SK-N-SH (cell line): ENCODE results near the gene PIGN. TPM values are rescaled to one million over a fixed set of nuclear protein-coding genes. Genes with fewer than 3 reads are reported as not detected.

Source experiments
- CTCF ChIA-PET: fragments of 300-600, 350-600 bp; formaldehyde crosslinking; extraction: SDS; loops from one replicate; lab custom pipeline; 2021; lab: Yijun Ruan, JAX
- POLR2A ChIA-PET: fragments of 350-600 bp; sonication (Branson Sonifier 250); formaldehyde crosslinking; extraction: SDS; loops from one replicate; lab custom pipeline; 2020; ENCODE audit warnings: antibody characterized with exemption, inconsistent platforms; lab: Yijun Ruan, JAX
- DNase-seq: peaks from one replicate; pipeline ENCODE4 v3.0.0; 2012
- H2AFZ ChIP-seq: fragments of 200-600 bp; sonication (generic); 2 replicates; pipeline ENCODE4 v1.8.1; 2016; ENCODE audit warnings: antibody characterized with exemption, mild to moderate bottlenecking, low read depth
- H3F3A ChIP-seq: fragments of 200-600 bp; sonication (generic); replicated peaks from 2 replicates; pipeline ENCODE3; 2016; ENCODE audit warnings: antibody characterized with exemption, mild to moderate bottlenecking; ENCODE audit not compliant: insufficient read depth
- H3K27ac ChIP-seq, 2 experiments: fragments of 200-500 bp in 1 of 2; fragments of 200-600 bp in 1 of 2; sonication (Bioruptor generic) in 1 of 2; sonication (generic), shearing (Covaris generic) in 1 of 2; 2 replicates each; pipeline versions ENCODE4 v1.5.1 to v1.6.1; 2014 to 2016; ENCODE audit warnings: low read depth in 2 of 2, inconsistent platforms in 1 of 2, low read length in 1 of 2, mild to moderate bottlenecking in 1 of 2, mixed read lengths in 1 of 2
- H3K27me3 ChIP-seq: fragments of 200-600 bp; sonication (generic), shearing (Covaris generic); 2 replicates; pipeline ENCODE4 v1.6.1; 2016; ENCODE audit warnings: mixed run types; ENCODE audit not compliant: insufficient read depth
- H3K36me3 ChIP-seq, 2 experiments: fragments of 200-500 bp in 1 of 2; fragments of 200-600 bp in 1 of 2; sonication (Bioruptor generic) in 1 of 2; sonication (generic) in 1 of 2; replicated peaks in 1 of 2; 2 replicates each; pipeline versions ENCODE3 to v1.5.1; 2014 to 2016; ENCODE audit warnings: low read length in 1 of 2, mild to moderate bottlenecking in 1 of 2; ENCODE audit not compliant: insufficient read depth in 2 of 2, control insufficient read depth in 1 of 2
- H3K4me1 ChIP-seq, 2 experiments: fragments of 200-500 bp in 1 of 2; fragments of 200-600 bp in 1 of 2; sonication (Bioruptor generic) in 1 of 2; sonication (generic), shearing (Covaris generic) in 1 of 2; 2 replicates each; pipeline versions ENCODE4 v1.5.1 to v1.6.1; 2014 to 2016; ENCODE audit warnings: low read depth in 1 of 2, low read length in 1 of 2, mixed run types in 1 of 2; ENCODE audit not compliant: insufficient read depth in 2 of 2, control insufficient read depth in 1 of 2
- H3K4me2 ChIP-seq: fragments of 200-600 bp; sonication (generic), shearing (Covaris generic); 2 replicates; pipeline ENCODE4 v1.6.1; 2017; ENCODE audit warnings: mixed run types
- H3K4me3 ChIP-seq, 2 experiments: fragments of 200-500 bp in 1 of 2; fragments of 200-600 bp in 1 of 2; sonication (Bioruptor generic) in 1 of 2; sonication (generic), shearing (Covaris generic) in 1 of 2; 2 replicates each; pipeline versions ENCODE4 v1.5.1 to v1.8.1; 2014 to 2016; ENCODE audit warnings: low read depth in 2 of 2, inconsistent platforms in 1 of 2, low read length in 1 of 2, mild to moderate bottlenecking in 1 of 2, mixed read lengths in 1 of 2, moderate library complexity in 1 of 2
- H3K79me2 ChIP-seq: fragments of 200-600 bp; sonication (generic); 2 replicates; pipeline ENCODE4 v1.8.1; 2017; ENCODE audit warnings: mild to moderate bottlenecking; ENCODE audit not compliant: insufficient read depth
- H3K9ac ChIP-seq: fragments of 200-600 bp; sonication (generic); 2 replicates; pipeline ENCODE4 v1.6.1; 2017; ENCODE audit warnings: mixed run types
- H3K9me2 ChIP-seq: fragments of 200-600 bp; sonication (generic); 2 replicates; pipeline ENCODE4 v1.6.1; 2017; ENCODE audit warnings: mixed run types
- H3K9me3 ChIP-seq: fragments of 200-600 bp; sonication (generic); 2 replicates; pipeline ENCODE4 v1.6.1; 2017; ENCODE audit warnings: mixed run types, mild to moderate bottlenecking, moderate library complexity
- H4K20me1 ChIP-seq: fragments of 200-600 bp; sonication (generic); 2 replicates; pipeline ENCODE4 v1.6.1; 2017; ENCODE audit warnings: mild to moderate bottlenecking, mixed run types; ENCODE audit not compliant: insufficient read depth
- CHD2 ChIP-seq: fragments of 150-350 bp; IDR thresholded peaks from 2 replicates; pipeline ENCODE4 v1.6.1; 2018; ENCODE audit warnings: low read length; ENCODE audit not compliant: partially characterized antibody
- ELF1 ChIP-seq: IDR thresholded peaks from 2 replicates; pipeline ENCODE4 v1.4.0; 2012
- EP300 ChIP-seq, 2 experiments: IDR thresholded peaks; 2 replicates each; pipeline versions ENCODE4 v1.4.0 to v1.6.1; 2012; ENCODE audit warnings: borderline replicate concordance in 1 of 2, low read depth in 1 of 2, low read length in 1 of 2
- FOSL2 ChIP-seq: IDR thresholded peaks from 2 replicates; pipeline ENCODE4 v1.4.0; 2012; ENCODE audit warnings: low read depth, mild to moderate bottlenecking, moderate library complexity, borderline replicate concordance
- FOXM1 ChIP-seq: IDR thresholded peaks from 2 replicates; pipeline ENCODE4 v1.4.0; 2012; ENCODE audit warnings: low read depth, mild to moderate bottlenecking
- GABPA ChIP-seq: IDR thresholded peaks from 2 replicates; pipeline ENCODE4 v1.4.0; 2012; ENCODE audit warnings: low read depth, mild to moderate bottlenecking
- JUND ChIP-seq: IDR thresholded peaks from 2 replicates; pipeline ENCODE4 v1.4.0; 2012
- MXI1 ChIP-seq: IDR thresholded peaks from 2 replicates; pipeline ENCODE4 v1.6.1; 2012; ENCODE audit warnings: mild to moderate bottlenecking, low read depth, low read length, improper control_type of control experiment
- NFIC ChIP-seq: IDR thresholded peaks from 2 replicates; pipeline ENCODE4 v1.4.0; 2012; ENCODE audit warnings: borderline replicate concordance
- NRF1 ChIP-seq: IDR thresholded peaks from 2 replicates; pipeline ENCODE4 v1.6.1; 2012; ENCODE audit warnings: low read depth, mild to moderate bottlenecking, low read length
- RAD21 ChIP-seq: IDR thresholded peaks from 2 replicates; pipeline ENCODE4 v1.6.1; 2012; ENCODE audit warnings: mild to moderate bottlenecking, low read length
- RCOR1 ChIP-seq: fragments of 150-350 bp; IDR thresholded peaks from 2 replicates; pipeline ENCODE4 v1.6.1; 2017; ENCODE audit warnings: antibody characterized with exemption, low read length
- RFX5 ChIP-seq: IDR thresholded peaks from 2 replicates; pipeline ENCODE4 v1.6.1; 2012; ENCODE audit warnings: mild to moderate bottlenecking, improper control_type of control experiment, low read length
- SIN3A ChIP-seq: IDR thresholded peaks from 2 replicates; pipeline ENCODE4 v1.6.1; 2012; ENCODE audit warnings: low read depth, mild to moderate bottlenecking, low read length, moderate library complexity, borderline replicate concordance
- SMC3 ChIP-seq: IDR thresholded peaks from 2 replicates; pipeline ENCODE4 v1.6.1; 2012; ENCODE audit warnings: low read depth, low read length, improper control_type of control experiment
- TCF12 ChIP-seq: IDR thresholded peaks from 2 replicates; pipeline ENCODE4 v1.4.0; 2012
- YY1 ChIP-seq: IDR thresholded peaks from 2 replicates; pipeline ENCODE4 v1.4.0; 2012; ENCODE audit warnings: low read depth, mild to moderate bottlenecking
- WGBS: methylation state at CpG from one replicate; pipeline ENCODE4 v1.1.6; 2017; ENCODE audit warnings: low lambda C conversion rate; 5-methylcytosine and 5-hydroxymethylcytosine counted together
- polyA plus RNA-seq, 3 experiments: library from polyadenylated mRNA; depleted of rRNA; stranded (reverse); fragments of >200 nt; gene quantifications; 2 replicates each; pipeline ENCODE4 v1.2.3, GENCODE V29; 2012
- TF ChIP-seq, protein P1 (sequence below): fragments of 150-350 bp; IDR thresholded peaks from 2 replicates; pipeline ENCODE4 v1.6.1; 2017; ENCODE audit warnings: antibody characterized with exemption, low read length, low read depth, borderline replicate concordance
- TF ChIP-seq, protein P2 (sequence below): IDR thresholded peaks from 2 replicates; pipeline ENCODE4 v1.4.0; 2012; ENCODE audit warnings: low read depth, borderline replicate concordance
- TF ChIP-seq, protein P3 (sequence below): IDR thresholded peaks from 2 replicates; pipeline ENCODE4 v1.4.0; 2012; ENCODE audit warnings: low read depth
- TF ChIP-seq, protein P4 (sequence below): IDR thresholded peaks from 2 replicates; pipeline ENCODE4; 2012
- TF ChIP-seq, protein P5 (sequence below): IDR thresholded peaks from 2 replicates; pipeline ENCODE4 v1.4.0; 2012; ENCODE audit warnings: low read depth, borderline replicate concordance

Gene PIGN
- polyA plus RNA-seq, 1 of the 3 experiments (the other 2 are of a cell fraction): 6.1 TPM

DNA sequence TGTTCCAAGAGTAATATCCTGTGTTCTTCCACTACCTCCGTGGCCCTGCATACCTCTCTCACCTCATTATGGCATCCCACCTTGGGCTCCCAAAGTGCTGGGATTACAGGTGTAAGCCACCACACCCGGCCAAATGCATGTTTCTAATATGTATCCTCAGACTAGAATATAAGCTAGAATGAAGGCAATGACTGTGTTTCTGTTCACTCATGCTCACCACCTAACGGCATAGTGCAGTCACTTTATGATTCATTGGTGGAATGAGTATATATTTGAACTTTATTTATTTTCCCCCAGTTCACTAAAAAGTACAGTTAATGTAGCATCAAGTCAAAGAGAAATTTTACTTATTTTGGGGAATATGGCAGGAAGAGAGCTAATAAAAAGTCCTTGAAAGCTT lies 11.3 kb downstream of the PIGN start:
- H3K79me2 ChIP-seq: peaks cover 3% of the 10 kb centered on the region; the same call in 1 of the 2 replicates
- H3K27me3 ChIP-seq: no peaks in the 10 kb centered on the region
- H3F3A ChIP-seq: no peaks in the 10 kb centered on the region
- no peaks in the 10 kb centered on the region for H3K9me3 ChIP-seq
- H3K36me3 ChIP-seq: no peaks in the 10 kb centered on the region
- 98% methylated on average over 3 of the region's 3 CpGs for WGBS
- no peak for DNase-seq
- H3K9ac ChIP-seq: no peak overlapping the region
- TF ChIP-seq RAD21 (no peak), GABPA (no peak), SIN3A (no peak), SMC3 (no peak), CHD2 (no peak), NFIC (no peak), MXI1 (no peak)
- ChIA-PET POLR2A (no interaction called here), CTCF (interaction anchor here (1.2 to 1.4 kb wide), 3 partner anchors 12 to 408 kb away, joined by 3 to 5 read pairs (median 4); partner anchors contain the start of genes PIGN and RELCH)
- H3K4me1 ChIP-seq: no peaks in the 10 kb centered on the region
- H4K20me1 ChIP-seq: no peaks in the 10 kb centered on the region
- H3K4me3 ChIP-seq: no peak overlapping the region
- H3K9me2 ChIP-seq: no peaks in the 10 kb centered on the region
- H2AFZ ChIP-seq: no peak overlapping the region
- H3K4me2 ChIP-seq: no peak overlapping the region
- H3K27ac ChIP-seq: no peak overlapping the region

DNA sequence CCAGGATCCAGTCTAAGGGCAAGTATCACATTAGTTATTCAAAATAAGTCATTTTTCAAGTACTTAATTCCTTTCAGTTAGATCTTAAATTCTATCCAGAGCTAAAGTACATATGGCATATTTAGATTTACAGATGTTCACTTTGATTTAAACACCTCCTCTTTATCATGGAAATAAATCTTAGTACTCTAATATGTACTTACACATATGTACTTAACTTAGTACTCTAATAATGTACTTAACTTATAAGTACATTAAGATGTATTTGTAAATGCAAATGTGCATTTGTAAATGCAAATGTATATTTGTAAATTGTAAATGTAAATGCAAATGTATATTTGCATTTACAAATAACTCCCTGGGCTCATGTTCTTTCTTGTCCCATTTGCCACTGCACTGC lies 14.6 kb downstream of the PIGN start:
- no peak overlapping the region for H3K4me2 ChIP-seq

More for the DNA sequence above, 14.6 kb downstream of the PIGN start:
- no peaks in the 10 kb centered on the region for H3F3A ChIP-seq
- H4K20me1 ChIP-seq: no peaks in the 10 kb centered on the region
- H3K9ac ChIP-seq: no peak overlapping the region
- no peak overlapping the region for H3K27ac ChIP-seq
- no peaks in the 10 kb centered on the region for H3K9me3 ChIP-seq
- DNase-seq: no peak
- ChIA-PET CTCF (interaction anchor here (0.6 kb wide), 1 partner anchor 548 kb away, joined by 3 read pairs; no protein-coding TSS in a partner anchor), POLR2A (no interaction called here)
- TF ChIP-seq NRF1: no peak
- no peak for TF ChIP-seq MXI1
- no peak for TF ChIP-seq RCOR1
- TF ChIP-seq, protein P1, sequence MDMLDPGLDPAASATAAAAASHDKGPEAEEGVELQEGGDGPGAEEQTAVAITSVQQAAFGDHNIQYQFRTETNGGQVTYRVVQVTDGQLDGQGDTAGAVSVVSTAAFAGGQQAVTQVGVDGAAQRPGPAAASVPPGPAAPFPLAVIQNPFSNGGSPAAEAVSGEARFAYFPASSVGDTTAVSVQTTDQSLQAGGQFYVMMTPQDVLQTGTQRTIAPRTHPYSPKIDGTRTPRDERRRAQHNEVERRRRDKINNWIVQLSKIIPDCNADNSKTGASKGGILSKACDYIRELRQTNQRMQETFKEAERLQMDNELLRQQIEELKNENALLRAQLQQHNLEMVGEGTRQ: no peak
- TF ChIP-seq JUND: no peak
- no peak for TF ChIP-seq RFX5
- no peak for TF ChIP-seq YY1
- no peak for TF ChIP-seq TCF12
- TF ChIP-seq RAD21: no peak
- TF ChIP-seq, protein P2, sequence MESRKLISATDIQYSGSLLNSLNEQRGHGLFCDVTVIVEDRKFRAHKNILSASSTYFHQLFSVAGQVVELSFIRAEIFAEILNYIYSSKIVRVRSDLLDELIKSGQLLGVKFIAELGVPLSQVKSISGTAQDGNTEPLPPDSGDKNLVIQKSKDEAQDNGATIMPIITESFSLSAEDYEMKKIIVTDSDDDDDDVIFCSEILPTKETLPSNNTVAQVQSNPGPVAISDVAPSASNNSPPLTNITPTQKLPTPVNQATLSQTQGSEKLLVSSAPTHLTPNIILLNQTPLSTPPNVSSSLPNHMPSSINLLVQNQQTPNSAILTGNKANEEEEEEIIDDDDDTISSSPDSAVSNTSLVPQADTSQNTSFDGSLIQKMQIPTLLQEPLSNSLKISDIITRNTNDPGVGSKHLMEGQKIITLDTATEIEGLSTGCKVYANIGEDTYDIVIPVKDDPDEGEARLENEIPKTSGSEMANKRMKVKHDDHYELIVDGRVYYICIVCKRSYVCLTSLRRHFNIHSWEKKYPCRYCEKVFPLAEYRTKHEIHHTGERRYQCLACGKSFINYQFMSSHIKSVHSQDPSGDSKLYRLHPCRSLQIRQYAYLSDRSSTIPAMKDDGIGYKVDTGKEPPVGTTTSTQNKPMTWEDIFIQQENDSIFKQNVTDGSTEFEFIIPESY: no peak
- TF ChIP-seq, protein P3, sequence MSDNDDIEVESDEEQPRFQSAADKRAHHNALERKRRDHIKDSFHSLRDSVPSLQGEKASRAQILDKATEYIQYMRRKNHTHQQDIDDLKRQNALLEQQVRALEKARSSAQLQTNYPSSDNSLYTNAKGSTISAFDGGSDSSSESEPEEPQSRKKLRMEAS: no peak
- no peak for TF ChIP-seq GABPA
- TF ChIP-seq SIN3A: no peak
- TF ChIP-seq EP300 (IDR thresholded peaks at IDR 0.05; ENCODE audit: borderline replicate concordance in 1 of 2, low read depth in 1 of 2, low read length in 1 of 2): no peak
- TF ChIP-seq FOXM1: no peak
- no peak for TF ChIP-seq ELF1
- no peak for TF ChIP-seq NFIC
- TF ChIP-seq, protein P4, sequence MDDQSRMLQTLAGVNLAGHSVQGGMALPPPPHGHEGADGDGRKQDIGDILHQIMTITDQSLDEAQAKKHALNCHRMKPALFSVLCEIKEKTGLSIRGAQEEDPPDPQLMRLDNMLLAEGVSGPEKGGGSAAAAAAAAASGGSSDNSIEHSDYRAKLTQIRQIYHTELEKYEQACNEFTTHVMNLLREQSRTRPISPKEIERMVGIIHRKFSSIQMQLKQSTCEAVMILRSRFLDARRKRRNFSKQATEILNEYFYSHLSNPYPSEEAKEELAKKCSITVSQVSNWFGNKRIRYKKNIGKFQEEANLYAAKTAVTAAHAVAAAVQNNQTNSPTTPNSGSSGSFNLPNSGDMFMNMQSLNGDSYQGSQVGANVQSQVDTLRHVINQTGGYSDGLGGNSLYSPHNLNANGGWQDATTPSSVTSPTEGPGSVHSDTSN: no peak
- TF ChIP-seq FOSL2: no peak
- TF ChIP-seq, protein P5, sequence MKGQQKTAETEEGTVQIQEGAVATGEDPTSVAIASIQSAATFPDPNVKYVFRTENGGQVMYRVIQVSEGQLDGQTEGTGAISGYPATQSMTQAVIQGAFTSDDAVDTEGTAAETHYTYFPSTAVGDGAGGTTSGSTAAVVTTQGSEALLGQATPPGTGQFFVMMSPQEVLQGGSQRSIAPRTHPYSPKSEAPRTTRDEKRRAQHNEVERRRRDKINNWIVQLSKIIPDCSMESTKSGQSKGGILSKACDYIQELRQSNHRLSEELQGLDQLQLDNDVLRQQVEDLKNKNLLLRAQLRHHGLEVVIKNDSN: no peak
- H3K4me1 ChIP-seq: no peaks in the 10 kb centered on the region
- H2AFZ ChIP-seq: no peak overlapping the region
- no peaks in the 10 kb centered on the region for H3K9me2 ChIP-seq
- H3K36me3 ChIP-seq: no peaks in the 10 kb centered on the region
- no peak overlapping the region for H3K4me3 ChIP-seq
- peaks cover 3% of the 10 kb centered on the region; the same call in 1 of the 2 replicates for H3K79me2 ChIP-seq
- H3K27me3 ChIP-seq: no peaks in the 10 kb centered on the region
